ENCODE measurements around the gene PCED1B.

PCED1B gene

GRCh38 chr12:47141459-47141858 lies 62.0 kb downstream of the PCED1B start:
- H3K27me3 ChIP-seq (ENCODE audit: control insufficient read depth, insufficient read depth, low read length, poor library complexity, severe bottlenecking), result no peaks in the 10 kb centered on the region
- no peaks in the 10 kb centered on the region for H3K4me1 ChIP-seq (ENCODE audit: control insufficient read depth, insufficient read depth, low read length)
- H3K36me3 ChIP-seq (ENCODE audit: control insufficient read depth, insufficient read depth, low read length), result no peaks in the 10 kb centered on the region
- no peak overlapping the region for H3K4me3 ChIP-seq (ENCODE audit: insufficient read depth, low read depth, low read length)
- no peaks in the 10 kb centered on the region for H3K9me3 ChIP-seq (ENCODE audit: control insufficient read depth, low read length)
- H3K27ac ChIP-seq (ENCODE audit: insufficient read depth, low read depth, low read length, poor library complexity, severe bottlenecking), result no peak overlapping the region

DNA sequence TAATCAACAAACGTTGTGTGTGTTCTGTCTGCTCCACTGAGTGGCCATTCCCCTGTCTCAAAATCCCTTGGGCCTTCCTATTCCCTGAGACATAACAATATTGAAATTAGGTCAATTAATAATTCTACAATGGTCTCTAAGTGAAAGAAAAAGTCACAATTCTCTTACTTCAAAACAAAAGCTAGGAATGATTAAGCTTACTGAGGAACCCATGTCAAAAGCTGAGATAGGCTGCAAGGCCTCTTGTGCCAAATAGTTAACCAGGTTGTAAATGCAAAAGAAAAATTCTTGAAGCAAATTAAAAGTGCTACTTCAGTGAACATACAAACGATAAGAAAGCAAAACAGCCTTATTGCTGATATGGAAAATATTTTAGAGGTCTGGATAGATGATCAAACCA lies 65.3 kb downstream of the PCED1B start:
- H3K4me1 ChIP-seq (ENCODE audit: control insufficient read depth, insufficient read depth, low read length), result no peaks in the 10 kb centered on the region
- H3K36me3 ChIP-seq (ENCODE audit: control insufficient read depth, insufficient read depth, low read length), result no peaks in the 10 kb centered on the region
- no peaks in the 10 kb centered on the region for H3K9me3 ChIP-seq (ENCODE audit: control insufficient read depth, low read length)
- H3K27ac ChIP-seq (ENCODE audit: insufficient read depth, low read depth, low read length, poor library complexity, severe bottlenecking), result no peak overlapping the region
- no peak overlapping the region for H3K4me3 ChIP-seq (ENCODE audit: insufficient read depth, low read depth, low read length)
- WGBS, 2 experiments, result 83 to 96% methylated on average over 1 to 2 of the region's 2 CpGs
- H3K27me3 ChIP-seq (ENCODE audit: control insufficient read depth, insufficient read depth, low read length, poor library complexity, severe bottlenecking), result no peaks in the 10 kb centered on the region

- no peak overlapping the region for H3K27ac ChIP-seq (ENCODE audit: insufficient read depth, low read depth, low read length, poor library complexity, severe bottlenecking)
- H3K4me3 ChIP-seq (ENCODE audit: insufficient read depth, low read depth, low read length), result no peak overlapping the region
- 89% methylated on average over 4 of the region's 4 CpGs for WGBS, 2 experiments
- H3K4me1 ChIP-seq (ENCODE audit: control insufficient read depth, insufficient read depth, low read length), result no peaks in the 10 kb centered on the region
- H3K27me3 ChIP-seq (ENCODE audit: control insufficient read depth, insufficient read depth, low read length, poor library complexity, severe bottlenecking), result no peaks in the 10 kb centered on the region
- no peaks in the 10 kb centered on the region for H3K36me3 ChIP-seq (ENCODE audit: control insufficient read depth, insufficient read depth, low read length)
- no peaks in the 10 kb centered on the region for H3K9me3 ChIP-seq (ENCODE audit: control insufficient read depth, low read length)
These were observed 65.8 kb downstream of the PCED1B start for GRCh38 chr12:47145188-47145587.

- H3K27ac ChIP-seq (ENCODE audit: insufficient read depth, low read depth, low read length, poor library complexity, severe bottlenecking), result no peak overlapping the region
- H3K27me3 ChIP-seq (ENCODE audit: control insufficient read depth, insufficient read depth, low read length, poor library complexity, severe bottlenecking), result no peaks in the 10 kb centered on the region
- H3K4me1 ChIP-seq (ENCODE audit: control insufficient read depth, insufficient read depth, low read length), result no peaks in the 10 kb centered on the region
- no peaks in the 10 kb centered on the region for H3K36me3 ChIP-seq (ENCODE audit: control insufficient read depth, insufficient read depth, low read length)
- WGBS, 2 experiments, result 90 to 96% methylated on average over 2 of the region's 2 CpGs
- H3K9me3 ChIP-seq (ENCODE audit: control insufficient read depth, low read length), result no peaks in the 10 kb centered on the region
- H3K4me3 ChIP-seq (ENCODE audit: insufficient read depth, low read depth, low read length), result no peak overlapping the region
These were observed 68.3 kb downstream of the PCED1B start for GRCh38 chr12:47147739-47148138.

GRCh38 chr12:47149146-47149545 lies 69.7 kb downstream of the PCED1B start:
- no peaks in the 10 kb centered on the region for H3K27me3 ChIP-seq (ENCODE audit: control insufficient read depth, insufficient read depth, low read length, poor library complexity, severe bottlenecking)
- 59 to 61% methylated on average over 3 of the region's 3 CpGs for WGBS, 2 experiments
- H3K27ac ChIP-seq (ENCODE audit: insufficient read depth, low read depth, low read length, poor library complexity, severe bottlenecking), result no peak overlapping the region
- H3K4me3 ChIP-seq (ENCODE audit: insufficient read depth, low read depth, low read length), result no peak overlapping the region
- no peaks in the 10 kb centered on the region for H3K36me3 ChIP-seq (ENCODE audit: control insufficient read depth, insufficient read depth, low read length)
- H3K9me3 ChIP-seq (ENCODE audit: control insufficient read depth, low read length), result no peaks in the 10 kb centered on the region
- no peaks in the 10 kb centered on the region for H3K4me1 ChIP-seq (ENCODE audit: control insufficient read depth, insufficient read depth, low read length)

GRCh38 chr12:47152095-47152494 lies 72.7 kb downstream of the PCED1B start:
- 100% methylated on average over 1 of the region's 1 CpG; no CpG with 5 or more reads in 1 of the 2 experiments for WGBS, 2 experiments
- no peak overlapping the region for H3K27ac ChIP-seq (ENCODE audit: insufficient read depth, low read depth, low read length, poor library complexity, severe bottlenecking)
- no peak overlapping the region for H3K4me3 ChIP-seq (ENCODE audit: insufficient read depth, low read depth, low read length)
- no peaks in the 10 kb centered on the region for H3K27me3 ChIP-seq (ENCODE audit: control insufficient read depth, insufficient read depth, low read length, poor library complexity, severe bottlenecking)
- H3K36me3 ChIP-seq (ENCODE audit: control insufficient read depth, insufficient read depth, low read length), result no peaks in the 10 kb centered on the region
- no peaks in the 10 kb centered on the region for H3K9me3 ChIP-seq (ENCODE audit: control insufficient read depth, low read length)
- H3K4me1 ChIP-seq (ENCODE audit: control insufficient read depth, insufficient read depth, low read length), result no peaks in the 10 kb centered on the region

GRCh38 chr12:47155457-47156166 lies 76.2 kb downstream of the PCED1B start:
- H3K9me3 ChIP-seq (ENCODE audit: control insufficient read depth, low read length), result no peaks in the 10 kb centered on the region
- H3K4me1 ChIP-seq (ENCODE audit: control insufficient read depth, insufficient read depth, low read length), result no peaks in the 10 kb centered on the region
- no peaks in the 10 kb centered on the region for H3K36me3 ChIP-seq (ENCODE audit: control insufficient read depth, insufficient read depth, low read length)
- H3K27ac ChIP-seq (ENCODE audit: insufficient read depth, low read depth, low read length, poor library complexity, severe bottlenecking), result no peak overlapping the region
- H3K27me3 ChIP-seq (ENCODE audit: control insufficient read depth, insufficient read depth, low read length, poor library complexity, severe bottlenecking), result no peaks in the 10 kb centered on the region
- WGBS, 2 experiments, result 82 to 91% methylated on average over 3 of the region's 3 CpGs
- no peak overlapping the region for H3K4me3 ChIP-seq (ENCODE audit: insufficient read depth, low read depth, low read length)

DNA sequence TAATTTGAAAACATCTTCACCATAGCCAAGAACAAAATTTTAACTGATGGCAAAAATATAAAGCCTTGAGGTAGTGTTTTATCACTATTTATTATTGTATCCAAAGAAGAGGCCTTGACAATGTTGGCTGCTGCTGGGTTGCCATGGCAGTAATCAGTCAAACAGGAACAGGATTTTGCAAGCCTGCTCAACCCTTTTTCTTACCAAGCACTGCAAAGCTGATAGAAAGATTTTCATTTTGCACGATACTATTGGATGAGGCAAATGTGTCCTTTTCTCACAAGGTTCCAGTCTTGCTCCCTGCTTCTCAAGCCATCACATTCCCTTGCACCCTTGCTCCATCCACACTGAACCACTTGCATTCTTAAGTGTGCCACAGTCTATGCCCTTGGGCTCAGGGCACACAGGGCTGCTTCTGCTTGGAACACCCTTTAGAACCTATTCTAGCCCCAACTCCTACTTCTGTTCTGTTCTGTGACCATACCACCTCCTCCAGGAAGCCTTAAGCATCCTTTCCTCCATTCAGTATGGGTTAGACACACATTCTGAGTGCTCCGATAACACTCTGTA lies 76.8 kb downstream of the PCED1B start:
- Histone ChIP-seq H3K4me3 (ENCODE audit: insufficient read depth, low read depth, low read length) (no peak overlapping the region), H3K9me3 (ENCODE audit: control insufficient read depth, low read length) (no peaks in the 10 kb centered on the region), H3K27ac (ENCODE audit: insufficient read depth, low read depth, low read length, poor library complexity, severe bottlenecking) (no peak overlapping the region), H3K27me3 (ENCODE audit: control insufficient read depth, insufficient read depth, low read length, poor library complexity, severe bottlenecking) (no peaks in the 10 kb centered on the region), H3K36me3 (ENCODE audit: control insufficient read depth, insufficient read depth, low read length) (no peaks in the 10 kb centered on the region), H3K4me1 (ENCODE audit: control insufficient read depth, insufficient read depth, low read length) (no peaks in the 10 kb centered on the region)
- WGBS, 2 experiments, result 43 to 48% methylated on average over 2 of the region's 2 CpGs

DNA sequence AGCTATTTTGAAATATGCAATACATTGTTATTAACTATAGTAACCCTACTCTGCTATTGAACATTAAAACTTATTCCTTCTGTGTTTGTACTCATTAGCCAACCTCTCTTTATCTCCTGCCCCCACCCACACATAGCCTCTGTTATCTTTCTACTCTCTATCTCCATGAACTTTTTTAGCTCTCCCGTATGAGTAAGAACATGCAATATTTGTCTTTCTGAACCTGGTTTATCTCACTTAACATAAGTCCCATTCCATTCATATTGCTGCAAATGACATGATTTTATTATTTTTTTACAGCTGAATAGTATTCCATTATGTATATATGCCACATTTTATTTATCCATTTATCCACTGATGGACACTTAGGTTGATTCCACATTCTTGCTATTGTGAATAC lies 79.4 kb downstream of the PCED1B start:
- H3K27ac ChIP-seq (ENCODE audit: insufficient read depth, low read depth, low read length, poor library complexity, severe bottlenecking), result no peak overlapping the region
- no peaks in the 10 kb centered on the region for H3K27me3 ChIP-seq (ENCODE audit: control insufficient read depth, insufficient read depth, low read length, poor library complexity, severe bottlenecking)
- no peaks in the 10 kb centered on the region for H3K4me1 ChIP-seq (ENCODE audit: control insufficient read depth, insufficient read depth, low read length)
- no peaks in the 10 kb centered on the region for H3K9me3 ChIP-seq (ENCODE audit: control insufficient read depth, low read length)
- no peaks in the 10 kb centered on the region for H3K36me3 ChIP-seq (ENCODE audit: control insufficient read depth, insufficient read depth, low read length)
- 97 to 100% methylated on average over 1 of the region's 1 CpG for WGBS, 2 experiments
- H3K4me3 ChIP-seq (ENCODE audit: insufficient read depth, low read depth, low read length), result no peak overlapping the region

DNA sequence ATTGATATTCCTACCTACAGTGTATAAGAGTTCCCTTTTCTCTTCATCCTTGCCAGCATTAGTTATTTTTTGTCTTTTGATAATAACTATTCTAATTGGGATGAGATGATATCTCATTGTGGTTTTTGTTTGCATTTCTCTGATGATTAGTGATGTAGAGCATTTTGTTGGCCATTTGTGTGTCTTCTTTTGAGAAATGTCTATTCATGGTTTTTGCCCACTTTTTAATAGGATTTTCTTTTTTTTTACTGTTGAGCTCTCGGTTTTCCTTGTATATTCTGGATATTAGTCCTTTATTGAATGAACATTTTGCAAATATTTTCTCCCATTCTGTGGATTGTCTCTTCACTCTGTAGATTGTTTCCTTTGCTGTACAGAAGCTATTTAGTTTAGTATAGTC lies 79.9 kb downstream of the PCED1B start:
- H3K4me3 ChIP-seq (ENCODE audit: insufficient read depth, low read depth, low read length), result no peak overlapping the region
- H3K27me3 ChIP-seq (ENCODE audit: control insufficient read depth, insufficient read depth, low read length, poor library complexity, severe bottlenecking), result no peaks in the 10 kb centered on the region
- no peaks in the 10 kb centered on the region for H3K9me3 ChIP-seq (ENCODE audit: control insufficient read depth, low read length)
- no peaks in the 10 kb centered on the region for H3K4me1 ChIP-seq (ENCODE audit: control insufficient read depth, insufficient read depth, low read length)
- no peak overlapping the region for H3K27ac ChIP-seq (ENCODE audit: insufficient read depth, low read depth, low read length, poor library complexity, severe bottlenecking)
- no peaks in the 10 kb centered on the region for H3K36me3 ChIP-seq (ENCODE audit: control insufficient read depth, insufficient read depth, low read length)
- 100% methylated on average over 1 of the region's 1 CpG; no CpG with 5 or more reads in 1 of the 2 experiments for WGBS, 2 experiments
